Measurements from ENCODE around the gene SIAH1. TPM values are rescaled to one million over a fixed set of nuclear protein-coding genes. Genes with fewer than 3 reads are reported as not detected.
"Not testable (repeated sequence)": the region's sequence is repeated elsewhere in the genome, so short reads cannot be mapped to it uniquely, and the experiment has no call there.

SIAH1 gene
- total RNA-seq, 1 experiment from 2014 or later, result 29.9 TPM

DNA sequence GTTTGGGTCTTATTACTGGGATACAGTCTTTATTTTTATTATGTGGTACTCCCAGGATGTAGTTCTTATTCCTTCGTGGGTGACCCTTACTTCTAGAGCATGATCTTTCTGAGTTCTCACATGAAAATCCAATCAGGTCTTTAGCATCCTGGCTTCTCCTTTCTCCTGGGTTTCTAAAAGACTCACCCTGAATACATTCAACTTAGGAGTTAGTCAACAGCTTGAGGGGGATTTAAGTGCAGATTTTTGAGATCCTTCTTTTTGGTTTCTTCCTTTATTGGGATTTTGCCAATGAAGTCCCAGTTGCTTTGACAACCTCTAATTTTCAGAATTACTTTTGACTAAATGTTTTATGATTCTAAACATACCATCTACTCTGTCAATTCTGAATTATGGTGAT, 68.2 kb downstream of the SIAH1 start:
- H3K4me3 Mint-ChIP-seq, result no peak overlapping the region
- peaks cover 46% of the 10 kb centered on the region for H3K4me1 Mint-ChIP-seq
- ATAC-seq, result no peak
- H3K27ac Mint-ChIP-seq, result peak overlapping the region; percentile 66; the same call in 1 of the 2 replicates
- DNase-seq (ENCODE audit: low spot score), result no peak
- ChIA-PET CTCF (interaction anchor here (0.9 to 1.7 kb wide), 2 partner anchors 17 to 306 kb away, joined by 3 to 5 read pairs; no protein-coding TSS in a partner anchor), POLR2A (no interaction called here)
- peaks cover 36% of the 10 kb centered on the region for H3K36me3 Mint-ChIP-seq
- H3K27me3 Mint-ChIP-seq (ENCODE audit: low read depth), result no peaks in the 10 kb centered on the region
- TF ChIP-seq ZNF121 (CRISPR knock-in tag; IDR thresholded peaks at IDR 0.05) (no peak), JAZF1 (CRISPR knock-in tag; IDR thresholded peaks at IDR 0.05) (no peak), SOX15 (CRISPR knock-in tag; IDR thresholded peaks at IDR 0.05) (no peak), GABPB1 (CRISPR knock-in tag; IDR thresholded peaks at IDR 0.05) (no peak), ZNF671 (CRISPR knock-in tag; IDR thresholded peaks at IDR 0.05) (no peak), IRF2 (CRISPR knock-in tag; IDR thresholded peaks at IDR 0.05; ENCODE audit: borderline replicate concordance, low read depth) (no peak), EMX1 (CRISPR knock-in tag; IDR thresholded peaks at IDR 0.05) (no peak), HMGA2 (CRISPR knock-in tag; IDR thresholded peaks at IDR 0.05) (no peak)
- TF ChIP-seq, protein P1, sequence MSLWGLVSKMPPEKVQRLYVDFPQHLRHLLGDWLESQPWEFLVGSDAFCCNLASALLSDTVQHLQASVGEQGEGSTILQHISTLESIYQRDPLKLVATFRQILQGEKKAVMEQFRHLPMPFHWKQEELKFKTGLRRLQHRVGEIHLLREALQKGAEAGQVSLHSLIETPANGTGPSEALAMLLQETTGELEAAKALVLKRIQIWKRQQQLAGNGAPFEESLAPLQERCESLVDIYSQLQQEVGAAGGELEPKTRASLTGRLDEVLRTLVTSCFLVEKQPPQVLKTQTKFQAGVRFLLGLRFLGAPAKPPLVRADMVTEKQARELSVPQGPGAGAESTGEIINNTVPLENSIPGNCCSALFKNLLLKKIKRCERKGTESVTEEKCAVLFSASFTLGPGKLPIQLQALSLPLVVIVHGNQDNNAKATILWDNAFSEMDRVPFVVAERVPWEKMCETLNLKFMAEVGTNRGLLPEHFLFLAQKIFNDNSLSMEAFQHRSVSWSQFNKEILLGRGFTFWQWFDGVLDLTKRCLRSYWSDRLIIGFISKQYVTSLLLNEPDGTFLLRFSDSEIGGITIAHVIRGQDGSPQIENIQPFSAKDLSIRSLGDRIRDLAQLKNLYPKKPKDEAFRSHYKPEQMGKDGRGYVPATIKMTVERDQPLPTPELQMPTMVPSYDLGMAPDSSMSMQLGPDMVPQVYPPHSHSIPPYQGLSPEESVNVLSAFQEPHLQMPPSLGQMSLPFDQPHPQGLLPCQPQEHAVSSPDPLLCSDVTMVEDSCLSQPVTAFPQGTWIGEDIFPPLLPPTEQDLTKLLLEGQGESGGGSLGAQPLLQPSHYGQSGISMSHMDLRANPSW (CRISPR knock-in tag; conservative IDR thresholded peaks at IDR 0.05; ENCODE audit: low read depth), result no peak
- H3K9me3 Mint-ChIP-seq, result peaks cover 24% of the 10 kb centered on the region

DNA sequence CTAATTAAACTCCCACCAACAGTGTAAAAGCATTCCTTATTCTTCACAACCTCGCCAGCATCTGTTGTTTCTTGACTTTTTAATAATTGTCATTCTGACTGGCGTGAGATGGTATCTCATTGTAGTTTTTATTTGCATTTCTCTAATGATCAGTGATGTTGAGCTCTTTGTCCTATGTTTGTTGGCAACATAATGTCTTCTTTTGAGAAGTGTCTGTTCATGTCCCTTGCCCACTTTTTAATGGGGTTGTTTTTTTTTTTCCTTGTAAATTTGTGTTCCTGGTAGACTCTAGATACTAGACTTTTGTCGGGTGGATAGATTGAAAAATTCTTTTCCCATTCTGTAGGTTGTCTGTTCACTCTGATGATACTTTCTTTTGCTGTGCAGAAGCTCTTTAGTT, 71.3 kb downstream of the SIAH1 start:
- Mint-ChIP-seq H3K4me1 (peaks cover 29% of the 10 kb centered on the region), H3K36me3 (peaks cover 67% of the 10 kb centered on the region), H3K9me3 (peaks cover 41% of the 10 kb centered on the region)
- DNase-seq (ENCODE audit: low spot score); H3K4me3 Mint-ChIP-seq; H3K27ac Mint-ChIP-seq; ATAC-seq; H3K27me3 Mint-ChIP-seq (ENCODE audit: low read depth); POLR2A ChIA-PET; CTCF ChIA-PET: not testable (repeated sequence)

DNA sequence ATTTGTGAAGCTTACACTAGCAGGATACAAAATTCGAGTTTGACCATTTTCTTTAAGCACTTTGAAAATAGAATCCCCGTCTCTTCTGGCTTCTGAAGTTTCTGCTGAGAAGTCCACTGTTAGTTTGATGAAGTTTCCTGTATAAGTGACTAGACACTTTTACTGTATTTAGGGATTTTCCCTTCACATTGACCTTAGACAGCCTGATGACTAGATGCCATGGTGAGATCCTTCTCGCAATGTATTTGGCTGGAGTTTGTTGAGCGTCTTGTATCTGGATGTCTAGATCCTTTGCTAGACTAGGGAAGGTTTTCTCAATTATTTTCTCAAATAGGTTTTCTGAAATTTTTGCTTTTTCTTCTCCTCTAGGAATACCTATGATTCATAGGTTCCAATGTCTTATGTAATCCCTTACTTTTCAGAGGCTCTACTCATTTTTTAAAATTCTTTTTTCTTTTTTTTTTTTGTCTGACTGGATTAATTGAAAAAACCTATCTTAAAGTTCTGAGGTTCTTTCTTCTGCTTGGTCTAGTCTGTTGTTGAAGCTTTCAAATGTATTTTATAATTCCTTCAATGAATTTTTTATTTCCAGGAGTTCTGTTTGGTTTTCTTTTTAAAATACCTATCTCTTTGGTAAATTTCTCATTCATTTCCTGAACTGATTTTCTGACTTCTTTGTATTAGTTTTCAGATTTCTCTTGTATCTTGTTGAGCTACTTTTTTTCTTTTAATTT, 74.1 kb downstream of the SIAH1 start:
- no peak for TF ChIP-seq OVOL2 (CRISPR knock-in tag; IDR thresholded peaks at IDR 0.05; ENCODE audit: borderline replicate concordance)
- no peak for TF ChIP-seq NR3C1 (CRISPR knock-in tag; conservative IDR thresholded peaks at IDR 0.05; ENCODE audit: low read depth)
- TF ChIP-seq, protein P2, sequence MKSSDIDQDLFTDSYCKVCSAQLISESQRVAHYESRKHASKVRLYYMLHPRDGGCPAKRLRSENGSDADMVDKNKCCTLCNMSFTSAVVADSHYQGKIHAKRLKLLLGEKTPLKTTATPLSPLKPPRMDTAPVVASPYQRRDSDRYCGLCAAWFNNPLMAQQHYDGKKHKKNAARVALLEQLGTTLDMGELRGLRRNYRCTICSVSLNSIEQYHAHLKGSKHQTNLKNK (CRISPR knock-in tag; IDR thresholded peaks at IDR 0.05), result no peak
- no peak for TF ChIP-seq FOXJ3 (CRISPR knock-in tag; IDR thresholded peaks at IDR 0.05; ENCODE audit: borderline replicate concordance)
- Mint-ChIP-seq H3K27me3 (ENCODE audit: low read depth) (no peaks in the 10 kb centered on the region), H3K27ac (no peak overlapping the region), H3K4me3 (no peak overlapping the region), H3K4me1 (peaks cover 6% of the 10 kb centered on the region), H3K36me3 (peaks cover 76% of the 10 kb centered on the region), H3K9me3 (peaks cover 49% of the 10 kb centered on the region)
- ChIA-PET CTCF (no interaction called here), POLR2A (no interaction called here)
- ATAC-seq, result no peak
- DNase-seq (ENCODE audit: low spot score), result no peak

Other genes with a start within 250 kb of the SIAH1 start
- gene ABCC12, start 229.4 kb downstream of the SIAH1 start, total RNA-seq (2021), result not detected in 3 replicates
- gene LONP2, start 141.1 kb downstream of the SIAH1 start, total RNA-seq (2021), result 28.4 to 32.4 TPM (median 30.9 TPM) in 3 replicates
- gene ABCC11, start 137.9 kb downstream of the SIAH1 start, total RNA-seq (2021), result 0.05 to 0.30 TPM in 2 of 3 replicates, not detected in the other
- gene N4BP1, start 224.8 kb upstream of the SIAH1 start, total RNA-seq (2021), result 25.6 to 33.5 TPM (median 29.3 TPM) in 3 replicates

Measured in WTC11 (cell line).